KBM-7 (cell line): ENCODE results near the gene AMPD3.

Experiments used
- DNase-seq: peaks from one replicate; pipeline ENCODE4 v3.0.0-alpha.2; 2015
- in situ Hi-C: fragments of 300-500 bp; cut with MboI; formaldehyde crosslinking; loops from 2 replicates; pipeline ENCODE4 v1.14.3; 2020; ENCODE audit warnings: low sequenced_read_pairs, low pct_unique_long_range_greater_than_20kb, mixed read lengths

Gene AMPD3

DNA sequence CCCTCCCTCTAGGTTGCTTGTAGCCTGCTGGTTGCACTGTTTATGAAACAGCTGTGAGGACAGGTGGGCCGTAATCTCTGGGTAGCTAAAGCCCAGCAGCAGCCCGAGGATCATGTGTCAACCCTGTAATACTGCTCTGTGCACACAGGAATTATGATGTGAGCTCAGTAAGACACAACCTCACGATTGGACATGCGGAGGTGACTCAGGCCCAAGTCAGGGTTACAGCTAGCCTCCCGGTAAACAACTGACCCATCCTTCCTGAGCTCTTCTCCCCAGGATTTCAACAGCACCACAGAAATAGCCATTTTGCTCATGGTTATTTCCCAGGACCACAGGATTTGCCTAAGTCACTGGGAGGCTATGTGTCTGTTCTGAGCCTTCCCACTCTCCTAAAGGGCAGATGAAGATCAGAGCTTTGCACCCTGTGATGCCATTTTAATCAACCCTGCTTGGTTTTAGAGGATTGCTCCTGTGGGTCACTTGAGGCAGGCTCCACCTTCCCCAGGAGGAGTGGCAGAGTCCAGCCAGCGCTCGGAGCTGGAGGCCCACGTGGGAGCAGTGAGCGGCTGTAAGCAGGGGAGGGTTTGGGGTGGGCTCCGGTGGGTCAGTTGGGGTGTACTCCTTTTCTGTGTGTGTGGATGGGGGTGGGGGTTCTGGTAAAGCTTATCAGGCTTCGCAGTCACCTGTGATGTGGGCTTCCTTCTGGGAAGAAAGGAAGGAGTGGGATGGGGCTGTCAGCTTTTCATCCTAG is at the start of gene AMPD3:
Gene AMPD3 (plus strand): TSS at position 387 of the 754 bp plus-strand sequence. CDS start 6,256 bp downstream, outside the sequence.
- no peak for DNase-seq
- in situ Hi-C loops: no loop called here

DNA sequence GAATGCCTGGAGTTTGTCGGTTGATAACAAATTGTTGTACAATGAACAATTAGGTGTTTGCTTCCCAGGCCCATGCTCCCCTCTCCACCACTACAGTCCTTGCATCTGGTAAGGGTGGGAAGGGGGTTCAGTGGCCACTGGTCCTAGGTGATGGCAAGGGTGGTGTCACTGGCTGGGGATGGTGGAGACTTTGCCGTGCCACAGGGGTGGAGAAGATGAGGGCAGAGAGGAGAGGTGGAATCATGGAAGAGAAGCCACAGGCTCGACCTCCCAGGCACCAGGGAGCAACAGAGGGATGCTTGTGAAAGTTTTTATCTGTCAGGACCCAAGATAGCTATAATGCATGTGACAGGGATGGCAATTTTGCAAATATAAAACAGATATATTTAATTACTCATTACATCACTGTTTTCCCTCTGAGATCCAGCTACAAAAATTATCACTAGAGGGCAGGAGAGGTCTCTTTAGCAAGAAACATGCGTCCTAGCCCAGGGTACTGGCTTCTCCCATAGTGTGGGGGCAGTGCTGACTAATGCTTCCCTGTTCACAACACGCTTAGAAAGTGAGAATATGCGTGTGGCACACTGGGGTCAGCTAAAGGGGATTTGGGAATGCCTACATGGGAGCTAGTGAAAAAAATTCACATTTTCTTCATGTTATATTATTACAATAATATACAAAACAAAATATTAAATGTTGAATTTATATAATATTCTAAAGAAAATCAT is 49.0 kb upstream of the AMPD3 start:
- in situ Hi-C loops: loop anchor here (10.0 kb wide), 1 partner anchor 329 kb away; no protein-coding TSS in a partner anchor
- peak; percentile 80 for DNase-seq

DNA sequence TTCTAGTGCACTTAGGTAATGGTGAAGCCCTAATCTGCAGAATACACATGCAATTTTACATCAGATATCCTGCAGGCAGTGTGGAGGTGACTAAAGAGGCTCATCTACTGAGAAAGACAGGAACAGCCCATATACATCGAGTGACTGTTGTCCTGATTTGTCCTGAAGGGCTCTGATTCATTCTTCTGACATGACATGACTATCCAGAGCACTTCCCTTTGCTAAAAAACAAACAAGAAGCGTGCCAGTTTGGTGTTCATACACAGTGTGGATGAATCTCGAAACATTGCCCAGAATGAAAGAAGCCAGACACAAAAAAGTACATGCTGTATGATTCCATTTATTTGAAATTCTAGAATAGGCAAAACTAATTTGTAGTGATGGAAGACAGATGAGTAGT is 48.0 kb upstream of the AMPD3 start:
- in situ Hi-C loops: loop anchor here (10.0 kb wide), 1 partner anchor 328 kb away; no protein-coding TSS in a partner anchor
- DNase-seq: no peak

DNA sequence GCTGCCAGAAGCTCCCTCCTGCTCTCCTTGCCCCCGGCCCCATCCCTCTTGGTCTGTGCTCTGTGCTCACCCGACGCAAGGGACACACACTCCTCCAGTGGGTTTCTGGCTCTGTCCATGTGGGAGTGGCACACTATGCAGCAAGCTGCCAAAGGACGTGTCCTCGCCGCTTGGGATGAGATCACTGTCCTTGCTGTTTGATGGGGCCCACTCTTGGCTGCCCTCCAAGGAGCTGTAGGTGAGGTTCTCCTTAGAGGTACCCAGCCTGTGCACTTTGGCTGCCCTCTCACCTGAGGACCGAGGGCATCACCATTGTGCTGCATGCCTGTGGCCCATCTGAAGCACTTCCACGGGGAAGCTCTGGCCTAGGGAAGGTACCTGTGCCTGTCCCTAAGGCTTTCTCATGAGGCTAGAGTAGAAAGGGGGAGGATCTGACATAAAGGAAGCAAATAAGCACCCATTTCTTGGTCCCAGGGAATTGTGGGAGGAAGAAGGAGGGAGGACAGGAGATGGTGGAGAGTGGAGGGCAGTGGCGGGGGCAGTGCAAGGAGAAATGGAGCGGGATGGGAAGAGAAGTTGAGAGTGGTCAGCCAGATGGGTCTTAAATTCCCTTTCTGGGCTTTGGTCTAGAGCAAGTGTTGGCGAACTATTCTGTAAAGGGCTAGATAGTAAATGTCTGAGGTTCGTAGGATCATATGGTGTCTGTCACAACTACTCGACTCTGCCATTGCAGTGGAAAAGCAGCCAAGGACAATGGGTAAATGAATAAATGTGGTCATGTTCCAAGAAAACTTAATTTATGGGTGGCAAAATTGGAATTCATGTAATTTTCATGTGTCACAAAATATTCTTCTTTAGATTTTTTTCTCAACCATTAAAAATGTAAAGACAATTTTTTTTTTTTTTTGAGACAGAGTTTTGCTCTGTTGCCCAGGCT is 47.0 kb upstream of the AMPD3 start:
- in situ Hi-C loops: loop anchor here (10.0 kb wide), 1 partner anchor 327 kb away; no protein-coding TSS in a partner anchor
- no peak for DNase-seq

DNA sequence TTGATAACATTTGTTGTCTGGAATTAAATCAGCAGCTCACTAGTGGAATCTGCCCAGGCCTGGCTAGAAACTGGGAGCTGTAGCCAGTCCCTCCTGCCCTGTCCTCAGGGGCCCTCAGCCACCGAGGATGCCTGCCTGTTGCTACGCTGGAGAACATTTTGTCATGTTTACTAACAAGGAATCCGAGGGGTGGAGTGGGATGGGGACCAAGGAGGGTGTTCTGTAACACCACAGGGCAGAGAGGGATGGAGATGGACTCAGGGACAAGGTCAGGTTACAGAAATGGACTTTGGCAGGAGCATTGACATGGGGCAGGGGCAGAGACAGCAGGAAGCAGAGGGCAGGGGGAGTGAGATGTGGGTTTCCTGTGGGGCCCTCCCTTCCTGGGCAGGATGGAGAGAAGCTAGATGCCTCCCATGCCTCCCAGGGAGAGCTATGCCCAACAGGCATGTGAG is 45.8 kb upstream of the AMPD3 start:
- DNase-seq: peak; percentile 51
- in situ Hi-C loops: loop anchor here (10.0 kb wide), 1 partner anchor 326 kb away; no protein-coding TSS in a partner anchor

DNA sequence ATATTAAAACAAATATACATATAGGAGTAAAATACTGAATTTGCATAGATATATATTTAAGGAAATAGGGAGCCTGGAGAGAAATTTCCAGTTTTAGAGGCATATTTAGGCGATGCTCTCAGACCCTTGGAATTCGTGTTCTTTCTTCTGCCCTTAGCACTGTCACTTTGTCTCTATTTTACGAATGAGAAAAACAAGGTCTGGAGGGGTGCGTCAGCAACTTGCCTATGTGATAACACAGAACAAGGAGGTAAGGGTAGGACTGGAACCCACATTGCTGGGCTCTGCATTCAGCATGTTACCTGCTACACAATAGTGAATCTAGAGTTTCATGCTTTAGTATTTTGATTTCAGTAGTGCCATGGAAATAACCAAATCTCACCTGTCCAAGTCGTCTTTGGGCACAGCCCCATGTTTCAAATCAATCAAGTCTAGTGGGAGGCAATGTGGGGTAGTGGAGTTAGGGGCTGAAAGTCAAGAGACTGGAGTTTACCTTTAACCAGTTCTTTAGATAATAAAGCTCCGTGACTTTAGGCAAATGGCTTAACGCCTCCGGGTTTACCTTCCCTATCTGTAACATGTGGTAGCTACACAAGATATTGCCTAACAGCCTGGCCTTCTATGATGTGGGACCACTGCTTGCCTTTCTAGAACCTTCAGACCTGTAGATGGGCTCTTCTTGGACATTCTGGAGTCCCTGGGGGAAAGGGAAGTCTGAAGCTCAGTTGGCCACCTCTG is 44.8 kb upstream of the AMPD3 start:
- in situ Hi-C loops: no loop called here
- DNase-seq: no peak

DNA sequence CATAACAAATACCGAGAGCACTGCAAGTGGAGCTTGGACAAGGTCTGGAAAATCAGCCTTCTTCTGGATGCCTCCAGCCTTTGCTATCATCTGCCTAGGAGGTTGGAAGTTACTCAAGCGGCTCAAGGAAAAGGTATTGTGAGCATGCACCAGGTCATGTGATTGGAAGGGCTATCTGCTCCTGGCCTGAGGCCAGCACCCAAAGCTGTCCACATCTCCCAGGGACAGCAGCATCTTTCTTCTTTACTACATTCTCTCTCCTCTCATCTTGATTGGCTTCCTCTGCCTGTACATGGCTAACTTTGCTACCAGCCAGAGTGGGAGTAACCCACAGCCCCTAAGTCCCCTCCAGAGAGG is 44.2 kb upstream of the AMPD3 start:
- DNase-seq: no peak
- in situ Hi-C loops: no loop called here

DNA sequence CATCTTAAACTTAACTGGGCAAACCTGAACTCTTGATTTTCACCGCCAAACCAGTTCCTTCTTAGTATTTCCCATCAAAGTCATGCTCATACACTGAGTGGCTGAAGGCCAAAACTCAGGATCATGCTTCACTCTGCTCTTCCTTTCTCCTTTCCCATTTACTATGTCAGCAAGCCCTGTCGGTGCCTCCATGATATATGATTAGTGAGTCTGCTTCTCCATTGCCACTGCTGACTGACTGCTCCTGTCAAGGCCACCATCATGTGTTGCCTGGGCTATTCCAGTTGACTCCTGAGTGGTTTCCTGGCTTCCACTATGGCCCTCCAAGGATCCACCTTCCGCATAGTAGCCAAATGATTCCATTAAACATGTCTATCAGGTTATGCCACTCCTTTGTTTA is 42.8 kb upstream of the AMPD3 start:
- DNase-seq: no peak
- in situ Hi-C loops: no loop called here

DNA sequence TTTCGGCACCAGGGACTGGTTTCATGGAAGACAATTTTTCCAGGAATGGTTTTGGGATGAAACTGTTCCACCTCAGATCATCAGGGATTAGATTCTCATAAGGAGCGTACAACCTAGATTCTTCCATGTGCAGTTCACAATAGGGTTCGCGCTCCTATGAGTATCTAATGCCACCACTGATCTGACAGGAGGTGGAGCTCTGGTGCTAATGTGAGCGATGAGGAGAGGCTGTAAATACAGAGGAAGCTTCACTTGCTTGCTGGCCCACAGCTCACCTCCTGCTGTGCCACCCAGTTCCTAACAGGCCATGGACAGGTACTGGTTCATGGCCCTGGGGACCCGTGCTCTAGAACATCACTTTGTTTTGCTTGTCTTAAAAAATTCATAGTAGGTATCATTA is 41.8 kb upstream of the AMPD3 start:
- peak; percentile 75 for DNase-seq
- in situ Hi-C loops: no loop called here

DNA sequence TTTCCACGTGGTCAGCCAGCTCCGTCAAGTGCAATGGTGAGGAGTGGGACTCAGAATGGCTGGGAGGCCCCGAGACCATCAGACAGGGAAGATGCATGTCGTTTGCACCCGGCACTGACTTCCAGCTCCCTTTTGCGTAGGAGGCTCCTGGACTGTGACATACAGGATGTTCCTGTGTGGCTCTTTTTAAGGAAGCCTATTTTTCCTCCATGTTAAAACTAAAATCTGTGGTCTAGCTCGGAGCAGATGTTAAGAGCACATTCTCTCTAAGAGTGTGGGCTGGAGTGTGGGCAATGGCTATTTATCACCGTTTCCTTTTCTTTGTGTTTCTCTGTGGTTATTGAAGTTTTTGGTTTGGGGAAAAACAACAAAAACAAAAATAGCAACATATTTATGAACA is 40.9 kb upstream of the AMPD3 start:
- in situ Hi-C loops: no loop called here
- DNase-seq: peak; percentile 80

DNA sequence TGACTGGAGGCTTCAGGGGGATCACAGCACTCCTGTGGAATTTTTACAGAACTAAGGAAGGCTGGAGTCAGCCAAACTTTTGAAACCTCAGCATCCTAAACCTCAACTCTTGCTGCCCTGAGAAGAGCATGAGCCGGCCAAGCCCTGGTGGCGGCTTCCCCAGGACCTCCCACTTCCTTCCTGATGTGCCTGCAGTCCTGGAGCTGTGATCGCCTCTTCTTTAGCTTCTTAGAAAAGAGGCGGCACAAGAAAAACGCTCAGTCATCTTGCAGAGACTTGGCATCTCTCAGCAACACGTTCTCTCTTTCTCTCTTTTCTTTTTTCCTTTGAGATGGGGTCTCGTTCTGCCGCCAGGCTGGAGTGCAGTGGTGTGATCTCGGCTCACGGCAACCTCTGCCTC is 40.4 kb upstream of the AMPD3 start:
- DNase-seq: peak; percentile 93
- in situ Hi-C loops: no loop called here

DNA sequence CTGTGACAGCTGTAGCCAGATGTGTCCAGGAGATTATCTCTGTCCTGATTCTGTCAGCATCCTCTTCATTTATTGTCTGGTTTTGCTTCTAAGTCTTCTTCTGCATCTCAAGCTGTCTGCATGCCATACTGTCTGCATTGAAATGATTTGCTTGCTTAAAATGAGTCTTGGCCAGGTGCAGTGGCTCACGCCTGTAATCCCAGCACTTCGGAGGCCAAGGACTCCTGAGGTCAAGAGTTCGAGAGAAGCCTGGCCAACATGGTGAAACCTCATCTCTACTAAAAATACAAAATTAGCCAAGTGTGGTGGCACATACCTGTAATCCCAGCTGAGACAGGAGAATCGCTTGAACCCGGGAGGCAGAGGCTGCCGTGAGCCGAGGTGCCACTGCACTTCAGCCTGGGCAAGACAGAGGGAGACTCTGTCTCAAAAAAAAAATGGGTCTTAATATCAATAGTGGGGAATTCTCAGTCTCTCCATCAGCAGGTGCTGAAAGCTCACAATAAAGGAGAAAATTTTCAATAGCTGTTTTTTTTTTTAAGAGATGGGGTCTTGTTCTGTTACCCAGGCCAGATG is 39.2 kb upstream of the AMPD3 start:
- DNase-seq: no peak
- in situ Hi-C loops: no loop called here

DNA sequence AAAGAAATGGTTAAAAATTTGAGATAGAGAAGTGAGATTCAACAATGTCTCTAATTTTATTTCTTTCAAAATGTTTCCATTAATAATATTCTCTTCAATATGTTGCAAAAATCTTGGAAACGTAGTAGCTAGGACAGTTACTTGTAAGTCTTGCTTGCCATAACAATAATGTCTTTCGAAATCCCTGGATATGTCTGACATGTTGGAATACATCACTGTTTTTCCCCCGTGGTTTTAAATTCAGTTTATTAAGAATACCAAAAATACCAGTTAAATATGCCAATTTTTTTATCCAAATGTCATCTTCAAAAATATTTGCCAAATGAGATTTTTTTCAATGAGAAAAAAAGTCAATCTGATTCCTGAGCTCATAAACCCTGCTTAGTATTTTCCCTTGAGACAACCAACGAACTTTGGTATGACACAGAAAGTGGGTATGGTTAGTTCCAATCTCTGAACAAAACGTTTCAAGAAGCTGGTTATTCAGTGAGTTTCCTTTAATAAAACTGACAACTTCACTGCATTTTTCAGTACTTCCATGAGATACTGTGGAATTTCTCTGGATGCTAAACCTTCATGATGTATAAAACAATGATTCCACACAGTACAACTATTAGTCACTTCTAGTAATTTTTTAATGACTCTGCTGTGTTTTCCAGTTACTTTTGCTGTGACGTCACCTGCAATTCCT is 36.7 kb upstream of the AMPD3 start:
- in situ Hi-C loops: no loop called here
- no peak for DNase-seq

DNA sequence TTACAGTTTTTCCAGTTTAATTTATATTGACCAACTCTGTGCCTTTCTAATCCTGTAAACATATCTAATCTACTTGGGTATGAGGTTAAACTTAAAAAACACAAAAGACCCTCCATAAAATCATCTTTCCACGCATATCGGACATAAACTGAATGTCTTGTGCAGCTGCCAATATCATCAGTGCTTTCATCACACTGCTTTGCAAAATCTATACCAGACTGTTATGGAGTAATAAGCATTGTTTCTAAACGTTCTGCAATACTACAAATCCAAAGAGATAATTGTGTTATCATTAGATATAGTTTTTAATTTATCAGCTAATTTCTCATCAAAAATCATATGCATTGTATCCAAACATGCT is 36.1 kb upstream of the AMPD3 start:
- in situ Hi-C loops: no loop called here
- DNase-seq: no peak

DNA sequence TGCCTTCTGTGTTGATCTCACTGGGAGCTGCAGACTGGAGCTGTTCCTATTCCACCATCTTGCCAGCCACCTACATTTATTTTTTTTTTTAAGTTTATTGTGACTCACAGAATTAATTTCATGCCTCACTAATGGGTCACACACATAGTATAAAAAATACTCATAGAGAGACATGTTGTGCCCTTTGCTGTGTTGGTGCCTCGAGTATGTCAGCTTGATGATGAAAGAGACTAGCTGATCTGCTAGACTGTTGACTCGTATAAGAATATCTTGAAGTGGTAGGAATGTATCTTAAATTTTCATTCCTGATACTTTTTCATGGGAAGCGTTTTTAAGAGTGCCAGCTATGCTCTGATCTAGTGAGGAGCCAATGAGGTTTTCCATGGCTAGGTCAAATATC is 28.6 kb upstream of the AMPD3 start:
- no peak for DNase-seq
- in situ Hi-C loops: no loop called here

DNA sequence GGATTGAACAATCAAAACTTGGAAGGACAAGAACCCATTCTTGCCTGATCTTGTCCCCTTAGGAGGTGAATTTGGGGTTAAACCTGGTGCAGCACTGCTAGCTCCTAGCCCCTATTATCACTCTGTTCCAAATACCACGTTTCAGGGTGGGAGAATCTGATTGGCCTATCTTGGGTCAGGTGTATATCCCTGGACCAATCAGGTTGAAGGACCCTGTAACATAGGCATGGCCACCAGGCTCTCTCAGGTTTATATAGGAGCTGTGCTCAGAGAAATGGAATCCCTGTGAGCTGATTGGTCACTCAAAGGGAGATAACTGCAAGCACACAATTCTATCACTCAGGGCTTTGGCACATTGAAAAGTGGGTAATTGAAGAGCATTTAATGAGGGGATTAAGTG is 26.6 kb upstream of the AMPD3 start:
- in situ Hi-C loops: no loop called here
- no peak for DNase-seq

DNA sequence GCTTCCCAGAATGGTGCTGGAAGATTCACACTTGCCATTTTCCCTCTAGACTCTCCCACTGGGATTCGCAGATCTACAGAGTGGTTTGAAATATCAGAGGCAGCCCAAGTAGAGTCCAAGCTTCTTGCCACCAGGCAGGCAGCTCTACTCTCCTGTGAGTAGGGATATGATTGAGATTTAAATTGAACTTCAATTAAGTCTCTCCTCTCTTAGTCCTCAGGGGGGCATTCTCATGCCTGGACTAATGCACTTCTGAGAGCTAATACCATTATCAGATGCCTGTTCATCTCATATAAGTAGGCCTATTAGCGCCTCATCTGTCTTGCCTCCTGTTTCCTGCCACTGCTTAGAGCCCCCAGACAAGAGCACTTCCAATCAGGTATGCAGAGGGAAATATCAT is 25.5 kb upstream of the AMPD3 start:
- in situ Hi-C loops: no loop called here

DNA sequence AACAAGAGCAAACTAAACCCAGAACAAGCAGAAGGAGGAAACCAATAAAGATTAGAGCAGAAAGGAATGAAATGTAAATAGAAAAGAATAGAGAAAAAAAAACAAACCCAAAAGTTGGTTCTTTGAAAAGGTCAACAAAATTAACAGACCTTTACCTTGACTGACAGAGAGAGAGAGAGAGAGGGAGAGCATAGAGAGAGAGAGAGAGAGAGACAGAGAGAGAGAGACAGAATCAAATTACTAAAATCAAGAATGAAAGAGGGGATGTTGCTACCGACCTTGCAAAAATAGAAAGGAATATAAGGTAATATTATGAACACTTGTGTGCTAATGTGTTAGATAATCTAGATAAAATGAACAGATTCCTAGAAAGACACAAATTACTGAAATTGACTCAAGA is 22.6 kb upstream of the AMPD3 start:
- no peak for DNase-seq
- in situ Hi-C loops: no loop called here

More for the DNA sequence above, 25.5 kb upstream of the AMPD3 start:
- DNase-seq: no peak
